Natural killer cell (primary cell): Measurements from ENCODE around the gene GCNT2. TPM values are rescaled to one million over a fixed set of nuclear protein-coding genes. Genes with fewer than 3 reads are reported as not detected.

Experiments used
- ATAC-seq, 3 donors: fragments of 150-1000 bp in 2 of 3; fragments of 200-7000 bp in 1 of 3; cut with Tn5 transposase; 1 replicate in 1 of 3; 2 replicates in 2 of 3; pipeline ENCODE4 v1.10.0; 2021; ENCODE audit warnings: mild to moderate bottlenecking in 2 of 3, moderate library complexity in 2 of 3
- DNase-seq, 2 donors: peaks; one replicate each; pipeline versions ENCODE4 v3.0.0 to v3.0.0-alpha.2; 2013 to 2021; ENCODE audit warnings: mixed read lengths in 1 of 2
- H3K27ac ChIP-seq: one replicate; pipeline ENCODE4 v1.5.1; 2013; ENCODE audit warnings: mild to moderate bottlenecking, low read length
- H3K27me3 ChIP-seq: one replicate; pipeline ENCODE4 v1.6.1; 2013; ENCODE audit warnings: low read length; ENCODE audit not compliant: control insufficient read depth, insufficient read depth
- H3K36me3 ChIP-seq: one replicate; pipeline ENCODE4 v1.6.1; 2013; ENCODE audit warnings: low read length; ENCODE audit not compliant: control insufficient read depth, insufficient read depth
- H3K4me1 ChIP-seq: one replicate; pipeline ENCODE4 v1.6.1; 2013; ENCODE audit warnings: low read length; ENCODE audit not compliant: control insufficient read depth, insufficient read depth
- H3K4me3 ChIP-seq: one replicate; pipeline ENCODE4 v1.5.1; 2013; ENCODE audit warnings: low read length
- H3K9me3 ChIP-seq: one replicate; pipeline ENCODE4 v1.6.1; 2013; ENCODE audit warnings: low read length; ENCODE audit not compliant: control insufficient read depth, insufficient read depth
- H3K27ac Mint-ChIP-seq, 2 donors: one replicate each; pipeline ENCODE4 v1.8.0; 2022; ENCODE audit warnings: mild to moderate bottlenecking in 2 of 2, mixed read lengths in 2 of 2, moderate library complexity in 1 of 2
- H3K27me3 Mint-ChIP-seq, 2 donors: one replicate each; pipeline ENCODE4 v1.8.0; 2022; ENCODE audit warnings: low read depth in 2 of 2, mixed read lengths in 2 of 2
- H3K36me3 Mint-ChIP-seq: one replicate; pipeline ENCODE4 v1.8.0; 2022; ENCODE audit warnings: mixed read lengths
- H3K4me1 Mint-ChIP-seq, 2 donors: one replicate each; pipeline ENCODE4 v1.8.0; 2022; ENCODE audit warnings: mixed read lengths in 2 of 2
- H3K4me3 Mint-ChIP-seq: one replicate; pipeline ENCODE4 v1.8.0; 2022; ENCODE audit warnings: mild to moderate bottlenecking, moderate library complexity, mixed read lengths
- H3K9me3 Mint-ChIP-seq, 2 donors: one replicate each; pipeline ENCODE4 v1.8.0; 2022; ENCODE audit warnings: mixed read lengths in 2 of 2
- CTCF ChIP-seq: fragments of 200-600 bp; IDR thresholded peaks from one replicate; pipeline ENCODE4 v1.8.0; 2022; ENCODE audit warnings: antibody characterized with exemption
- WGBS: methylation state at CpG from one replicate; pipeline ENCODE4 v1.1.7; 2013; ENCODE audit warnings: missing lambda C conversion rate; ENCODE audit not compliant: insufficient coverage; 5-methylcytosine and 5-hydroxymethylcytosine counted together
- intact Hi-C: fragments of 100-400 bp; cut with micrococcal nuclease; formaldehyde crosslinking; loops from one replicate; pipeline ENCODE4 v1.14.2; 2022
- total RNA-seq, 4 donors: library from RNA; stranded (reverse); fragments of 120-200 nt in 1 of 4; gene quantifications; one replicate each; pipeline versions ENCODE4 v1.2.3 to v1.2.4, GENCODE V29; 2013 to 2022

GCNT2 gene
- total RNA-seq, 3 donors from 2014 or later (not counting 1 experiment from before 2014, with no cell fraction given), result 0.79 to 4.7 (median 0.80) TPM

DNA sequence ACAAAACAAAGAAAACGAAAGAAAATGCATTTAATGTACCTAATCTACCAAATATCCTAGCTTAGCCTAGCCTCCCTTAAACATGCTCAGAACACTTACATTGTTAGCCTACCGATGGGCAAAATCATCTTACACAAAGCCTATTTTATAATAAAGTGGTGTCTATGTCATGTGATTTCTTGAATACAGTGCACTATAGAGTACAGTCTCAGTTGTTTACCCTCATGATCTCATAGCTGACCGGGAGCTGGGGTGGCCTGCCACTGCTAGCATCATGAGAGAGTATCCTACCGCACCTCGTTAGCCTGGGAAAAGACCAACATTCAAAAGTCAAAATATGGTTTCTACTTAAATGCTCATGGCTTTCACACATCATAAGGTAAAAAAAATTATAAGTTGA is 16.6 kb downstream of the GCNT2 start:
- Histone ChIP-seq H3K27me3 (peaks cover under 1% of the 10 kb centered on the region), H3K4me3 (no peak overlapping the region), H3K4me1 (peaks cover 33% of the 10 kb centered on the region), H3K27ac (no peak overlapping the region), H3K9me3 (no peaks in the 10 kb centered on the region), H3K36me3 (no peaks in the 10 kb centered on the region)
- intact Hi-C loops, result no loop called here
- no peaks in the 10 kb centered on the region for H3K9me3 Mint-ChIP-seq
- no peaks in the 10 kb centered on the region for H3K36me3 Mint-ChIP-seq
- no peak overlapping the region for H3K4me3 Mint-ChIP-seq
- no peak overlapping the region for H3K27ac Mint-ChIP-seq
- no peak for DNase-seq
- peaks cover 6 to 11% of the 10 kb centered on the region in 2 donors for H3K4me1 Mint-ChIP-seq
- H3K27me3 Mint-ChIP-seq, result peaks cover 12 to 22% of the 10 kb centered on the region in 2 donors
- WGBS, result 94% methylated on average over 4 of the region's 5 CpGs
- no peak for ATAC-seq
- TF ChIP-seq CTCF, result no peak

- ATAC-seq (no peak), DNase-seq (no peak)
- Histone ChIP-seq H3K4me3 (no peak overlapping the region), H3K27me3 (no peaks in the 10 kb centered on the region), H3K9me3 (no peaks in the 10 kb centered on the region), H3K4me1 (peaks cover 9% of the 10 kb centered on the region), H3K36me3 (no peaks in the 10 kb centered on the region), H3K27ac (no peak overlapping the region)
- intact Hi-C loops, result no loop called here
- Mint-ChIP-seq H3K9me3 (no peaks in the 10 kb centered on the region), H3K27ac (no peak overlapping the region), H3K4me3 (no peak overlapping the region), H3K4me1 (peaks cover 0 to 3% of the 10 kb centered on the region in 2 donors), H3K27me3 (peaks cover 13 to 20% of the 10 kb centered on the region in 2 donors), H3K36me3 (no peaks in the 10 kb centered on the region)
- TF ChIP-seq CTCF, result no peak
- WGBS, result 64% methylated on average over 4 of the region's 4 CpGs
These were observed 19.1 kb downstream of the GCNT2 start for GRCh38 chr6:10540073-10540746.

DNA sequence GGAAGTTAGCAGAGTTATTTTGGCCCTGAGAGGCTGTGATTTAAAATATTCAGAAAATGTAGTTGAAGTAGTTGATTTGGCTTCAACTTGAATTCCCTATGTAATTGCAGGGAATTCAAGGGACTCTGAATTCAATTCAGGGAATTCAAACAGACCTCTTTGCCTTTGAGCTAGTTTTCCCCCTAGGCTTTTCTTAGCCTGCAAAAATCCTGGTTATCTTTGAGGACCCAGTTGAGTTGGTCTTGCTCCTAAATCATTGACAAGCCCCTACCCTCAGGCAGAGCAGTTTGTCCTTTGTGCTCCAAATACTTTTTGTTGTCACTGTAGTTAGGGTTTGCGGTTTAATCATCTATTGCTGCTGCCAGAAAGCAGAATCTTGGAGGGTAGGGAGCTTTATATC is 20.4 kb downstream of the GCNT2 start:
- TF ChIP-seq CTCF, result no peak
- no peak overlapping the region for H3K4me3 ChIP-seq
- Mint-ChIP-seq H3K27ac (no peak overlapping the region), H3K4me1 (no peaks in the 10 kb centered on the region), H3K9me3 (no peaks in the 10 kb centered on the region), H3K4me3 (no peak overlapping the region), H3K27me3 (peaks cover 6 to 10% of the 10 kb centered on the region in 2 donors), H3K36me3 (no peaks in the 10 kb centered on the region)
- DNase-seq (no peak), ATAC-seq (no peak)
- intact Hi-C loops, result no loop called here
- H3K4me1 ChIP-seq, result peaks cover 3% of the 10 kb centered on the region
- 82% methylated on average over 1 of the region's 1 CpG for WGBS
- no peaks in the 10 kb centered on the region for H3K36me3 ChIP-seq
- H3K27ac ChIP-seq, result no peak overlapping the region
- no peaks in the 10 kb centered on the region for H3K9me3 ChIP-seq
- no peaks in the 10 kb centered on the region for H3K27me3 ChIP-seq

DNA sequence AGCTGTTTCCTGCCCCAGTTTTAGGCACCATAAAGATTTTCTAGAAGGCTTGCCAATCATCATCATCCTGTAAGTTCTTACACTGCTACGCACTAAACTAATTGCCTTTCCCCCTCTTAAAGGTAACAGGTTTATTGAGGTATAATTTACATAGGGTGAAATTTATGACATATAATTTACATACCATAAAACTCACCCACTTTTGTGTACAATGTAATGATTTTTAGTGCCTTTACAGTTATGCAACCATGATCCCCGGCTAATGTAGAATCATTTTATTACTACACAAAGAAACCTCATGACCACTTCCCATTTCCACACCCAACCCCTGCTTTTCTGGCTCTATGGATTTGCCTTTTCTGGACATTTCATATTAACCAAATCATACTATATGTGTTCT is 21.1 kb downstream of the GCNT2 start:
- 75% methylated on average over 1 of the region's 2 CpGs for WGBS
- H3K4me1 Mint-ChIP-seq, result no peaks in the 10 kb centered on the region
- H3K4me3 ChIP-seq, result no peak overlapping the region
- H3K27ac Mint-ChIP-seq, result no peak overlapping the region
- no peak overlapping the region for H3K4me3 Mint-ChIP-seq
- H3K4me1 ChIP-seq, result no peaks in the 10 kb centered on the region
- H3K9me3 Mint-ChIP-seq, result no peaks in the 10 kb centered on the region
- no peak overlapping the region for H3K27ac ChIP-seq
- no peaks in the 10 kb centered on the region for H3K36me3 Mint-ChIP-seq
- no peaks in the 10 kb centered on the region for H3K36me3 ChIP-seq
- DNase-seq, result no peak
- H3K27me3 ChIP-seq, result no peaks in the 10 kb centered on the region
- intact Hi-C loops, result no loop called here
- H3K27me3 Mint-ChIP-seq, result peaks cover 4 to 10% of the 10 kb centered on the region in 2 donors
- H3K9me3 ChIP-seq, result no peaks in the 10 kb centered on the region
- no peak for TF ChIP-seq CTCF
- ATAC-seq, result no peak
